Osteoblast (primary cell): Measurements from ENCODE around the gene YIF1B. TPM values are rescaled to one million over a fixed set of nuclear protein-coding genes. Genes with fewer than 3 reads are reported as not detected.
A peak's percentile ranks its signal among the peaks of the same experiment; 100 is the strongest.

ENCODE experiments used
- DNase-seq: peaks from one replicate; pipeline ENCODE4 v3.0.0; 2011; ENCODE audit warnings: low spot score, mixed read lengths; ENCODE audit not compliant: insufficient read length; ENCODE audit errors: missing footprints
- H2AFZ ChIP-seq: 2 replicates; pipeline ENCODE4 v1.6.0; 2011; ENCODE audit warnings: mild to moderate bottlenecking, low read length
- H3K27ac ChIP-seq: 2 replicates; pipeline ENCODE4 v1.5.1; 2011; ENCODE audit warnings: mild to moderate bottlenecking, low read depth, low read length, moderate library complexity
- H3K27me3 ChIP-seq: 2 replicates; pipeline ENCODE4 v1.6.0; 2012; ENCODE audit warnings: mild to moderate bottlenecking, control low read depth, inconsistent platforms, low read length, moderate library complexity; ENCODE audit not compliant: insufficient read depth
- H3K36me3 ChIP-seq: 2 replicates; pipeline ENCODE4 v1.5.1; 2011; ENCODE audit warnings: mild to moderate bottlenecking, low read length, control low read depth, moderate library complexity; ENCODE audit not compliant: insufficient read depth
- H3K4me1 ChIP-seq: 2 replicates; pipeline ENCODE4 v1.5.1; 2011; ENCODE audit warnings: mild to moderate bottlenecking, low read length, control low read depth, moderate library complexity; ENCODE audit not compliant: insufficient read depth
- H3K4me2 ChIP-seq: 2 replicates; pipeline ENCODE4 v1.6.0; 2011; ENCODE audit warnings: mild to moderate bottlenecking, low read length; ENCODE audit not compliant: insufficient read depth
- H3K4me3 ChIP-seq: fragments of 200-600 bp; sonication (generic); 3 replicates; pipeline ENCODE4 v1.5.1; 2012; ENCODE audit warnings: mild to moderate bottlenecking, low read length, inconsistent platforms; ENCODE audit not compliant: insufficient read depth
- H3K79me2 ChIP-seq: 2 replicates; pipeline ENCODE4 v1.6.0; 2012; ENCODE audit warnings: mild to moderate bottlenecking, low read length, control low read depth, inconsistent platforms; ENCODE audit not compliant: insufficient read depth
- H3K9me3 ChIP-seq: 2 replicates; pipeline ENCODE4 v1.5.1; 2011; ENCODE audit warnings: low read depth, low read length, control low read depth
- H4K20me1 ChIP-seq: 2 replicates; pipeline ENCODE4 v1.6.0; 2012; ENCODE audit warnings: mild to moderate bottlenecking, low read length, control low read depth; ENCODE audit not compliant: insufficient read depth
- total RNA-seq: library from RNA; depleted of rRNA; stranded (reverse); fragments of >200 nt; gene quantifications from 2 replicates; pipeline ENCODE4 v1.2.3, GENCODE V29; 2012
- TF ChIP-seq, protein P1 (sequence below): IDR thresholded peaks from 2 replicates; pipeline ENCODE4 v1.5.1; 2011; ENCODE audit warnings: mild to moderate bottlenecking, low read depth, low read length, moderate library complexity; ENCODE audit errors: extremely low read depth

YIF1B gene
- total RNA-seq, 1 donor: 55.0 TPM

DNA sequence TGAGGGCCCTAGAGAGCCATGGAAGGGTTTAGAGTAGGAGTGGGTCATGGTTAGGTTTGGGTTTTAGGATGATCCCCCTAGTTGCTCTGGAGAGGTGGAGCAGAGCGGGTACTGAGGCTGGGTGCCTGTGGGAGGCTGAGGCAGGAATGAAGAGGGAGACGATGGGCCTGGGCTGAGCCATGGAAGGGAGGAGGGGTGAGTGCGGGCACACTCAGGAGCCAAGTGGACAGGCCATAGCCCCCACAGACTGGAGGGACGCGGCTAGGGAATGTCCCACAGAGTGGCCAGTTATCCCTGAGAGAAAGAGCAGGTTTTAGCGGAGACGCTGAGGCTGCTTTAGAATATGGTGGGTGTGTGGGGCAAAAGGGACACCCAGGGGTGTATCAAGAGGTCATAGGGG lies 13.9 kb upstream of the YIF1B start:
- Histone ChIP-seq H3K27me3 (no peaks in the 10 kb centered on the region), H2AFZ (no peak overlapping the region), H3K79me2 (no peaks in the 10 kb centered on the region), H3K4me2 (no peak overlapping the region), H3K4me1 (no peaks in the 10 kb centered on the region), H3K4me3 (no peak overlapping the region), H3K36me3 (peaks cover 32% of the 10 kb centered on the region), H3K27ac (no peak overlapping the region), H4K20me1 (no peaks in the 10 kb centered on the region), H3K9me3 (no peaks in the 10 kb centered on the region)
- DNase-seq: peak; percentile 79
- TF ChIP-seq, protein P1, sequence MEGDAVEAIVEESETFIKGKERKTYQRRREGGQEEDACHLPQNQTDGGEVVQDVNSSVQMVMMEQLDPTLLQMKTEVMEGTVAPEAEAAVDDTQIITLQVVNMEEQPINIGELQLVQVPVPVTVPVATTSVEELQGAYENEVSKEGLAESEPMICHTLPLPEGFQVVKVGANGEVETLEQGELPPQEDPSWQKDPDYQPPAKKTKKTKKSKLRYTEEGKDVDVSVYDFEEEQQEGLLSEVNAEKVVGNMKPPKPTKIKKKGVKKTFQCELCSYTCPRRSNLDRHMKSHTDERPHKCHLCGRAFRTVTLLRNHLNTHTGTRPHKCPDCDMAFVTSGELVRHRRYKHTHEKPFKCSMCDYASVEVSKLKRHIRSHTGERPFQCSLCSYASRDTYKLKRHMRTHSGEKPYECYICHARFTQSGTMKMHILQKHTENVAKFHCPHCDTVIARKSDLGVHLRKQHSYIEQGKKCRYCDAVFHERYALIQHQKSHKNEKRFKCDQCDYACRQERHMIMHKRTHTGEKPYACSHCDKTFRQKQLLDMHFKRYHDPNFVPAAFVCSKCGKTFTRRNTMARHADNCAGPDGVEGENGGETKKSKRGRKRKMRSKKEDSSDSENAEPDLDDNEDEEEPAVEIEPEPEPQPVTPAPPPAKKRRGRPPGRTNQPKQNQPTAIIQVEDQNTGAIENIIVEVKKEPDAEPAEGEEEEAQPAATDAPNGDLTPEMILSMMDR: no peak

DNA sequence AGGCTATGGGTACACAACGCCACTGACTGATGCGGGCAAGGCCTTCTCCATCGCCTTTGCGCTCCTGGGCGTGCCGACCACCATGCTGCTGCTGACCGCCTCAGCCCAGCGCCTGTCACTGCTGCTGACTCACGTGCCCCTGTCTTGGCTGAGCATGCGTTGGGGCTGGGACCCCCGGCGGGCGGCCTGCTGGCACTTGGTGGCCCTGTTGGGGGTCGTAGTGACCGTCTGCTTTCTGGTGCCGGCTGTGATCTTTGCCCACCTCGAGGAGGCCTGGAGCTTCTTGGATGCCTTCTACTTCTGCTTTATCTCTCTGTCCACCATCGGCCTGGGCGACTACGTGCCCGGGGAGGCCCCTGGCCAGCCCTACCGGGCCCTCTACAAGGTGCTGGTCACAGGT lies 10.8 kb upstream of the YIF1B start:
- Histone ChIP-seq H3K27me3 (no peaks in the 10 kb centered on the region), H3K4me2 (no peak overlapping the region), H3K4me1 (peaks cover 7% of the 10 kb centered on the region), H3K9me3 (no peaks in the 10 kb centered on the region), H2AFZ (no peak overlapping the region), H4K20me1 (no peaks in the 10 kb centered on the region), H3K36me3 (peaks cover 39% of the 10 kb centered on the region), H3K79me2 (peaks cover 3% of the 10 kb centered on the region), H3K27ac (no peak overlapping the region), H3K4me3 (no peak overlapping the region)
- DNase-seq: no peak
- TF ChIP-seq, protein P1: no peak

DNA sequence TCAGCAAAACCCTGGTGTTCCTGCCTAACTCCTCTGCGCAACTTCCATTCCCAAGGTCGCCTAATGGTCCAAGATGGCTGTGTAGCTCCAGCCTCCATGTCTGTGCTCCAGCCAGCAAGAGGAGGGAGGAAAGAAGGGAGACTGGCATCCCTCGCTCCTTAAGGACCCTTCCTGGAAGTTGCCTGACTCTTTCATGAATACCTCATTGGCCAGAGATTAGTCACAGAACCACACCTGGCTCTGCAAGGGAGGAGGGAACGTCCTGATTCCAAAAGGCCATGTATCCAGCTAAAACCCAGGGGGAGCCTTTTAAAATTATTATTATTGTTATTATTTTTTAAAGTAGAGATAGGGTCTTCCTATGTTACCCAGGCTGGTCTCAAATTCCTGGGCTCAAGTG lies 8.7 kb upstream of the YIF1B start:
- H3K4me3 ChIP-seq: no peak overlapping the region
- H3K36me3 ChIP-seq: peaks cover 39% of the 10 kb centered on the region
- TF ChIP-seq, protein P1: no peak
- no peak for DNase-seq
- no peaks in the 10 kb centered on the region for H3K9me3 ChIP-seq
- H4K20me1 ChIP-seq: no peaks in the 10 kb centered on the region
- no peak overlapping the region for H3K27ac ChIP-seq
- no peak overlapping the region for H3K4me2 ChIP-seq
- peaks cover 18% of the 10 kb centered on the region for H3K4me1 ChIP-seq
- peaks cover 15% of the 10 kb centered on the region for H3K79me2 ChIP-seq
- no peaks in the 10 kb centered on the region for H3K27me3 ChIP-seq
- H2AFZ ChIP-seq: no peak overlapping the region

DNA sequence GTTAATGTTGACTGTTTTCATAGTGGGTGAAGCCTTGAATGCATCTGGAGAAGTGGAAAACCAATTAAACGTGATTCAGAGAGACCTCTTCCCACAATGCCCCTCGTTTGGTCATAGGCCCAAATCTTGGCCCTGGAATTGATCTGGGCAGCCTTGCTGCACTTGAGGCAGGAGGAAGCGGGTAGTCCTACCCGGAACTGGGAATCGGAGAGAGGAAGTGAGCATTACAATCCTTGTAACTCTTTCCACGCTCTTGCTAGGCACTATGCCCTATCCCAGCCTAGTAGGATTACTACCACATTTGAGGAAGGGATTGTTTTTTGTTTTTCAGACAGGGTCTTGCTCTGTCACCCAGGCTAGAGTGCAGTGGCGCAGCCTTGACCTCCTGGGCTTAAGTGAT lies 7.5 kb upstream of the YIF1B start:
- Histone ChIP-seq H3K4me1 (peaks cover 23% of the 10 kb centered on the region), H3K79me2 (peaks cover 16% of the 10 kb centered on the region), H3K9me3 (no peaks in the 10 kb centered on the region), H3K27ac (no peak overlapping the region), H2AFZ (no peak overlapping the region), H3K27me3 (no peaks in the 10 kb centered on the region), H3K36me3 (peaks cover 33% of the 10 kb centered on the region), H4K20me1 (no peaks in the 10 kb centered on the region), H3K4me2 (no peak overlapping the region), H3K4me3 (no peak overlapping the region)
- no peak for DNase-seq
- TF ChIP-seq, protein P1: no peak
